Stimulated activated CD8-positive, alpha-beta memory T cell treated with anti-CD3 and anti-CD28 coated beads, Interleukin-7, amount 100 ng/mL, for 1 hour (primary cell): ENCODE results near the gene ACBD4.
"Not testable (repeated sequence)": the region's sequence is repeated elsewhere in the genome, so short reads cannot be mapped to it uniquely, and the experiment has no call there.

Experiments
- DNase-seq, 2 donors: peaks; one replicate each; pipeline ENCODE4 v3.0.0-alpha.2; 2020; ENCODE audit warnings: low read depth in 2 of 2

The ACBD4 gene

GRCh38 chr17:45119964-45120363 is 15.5 kb upstream of the ACBD4 start:
- DNase-seq = no peak

GRCh38 chr17:45120558-45120957 is 14.9 kb upstream of the ACBD4 start:
- DNase-seq = no peak

DNA sequence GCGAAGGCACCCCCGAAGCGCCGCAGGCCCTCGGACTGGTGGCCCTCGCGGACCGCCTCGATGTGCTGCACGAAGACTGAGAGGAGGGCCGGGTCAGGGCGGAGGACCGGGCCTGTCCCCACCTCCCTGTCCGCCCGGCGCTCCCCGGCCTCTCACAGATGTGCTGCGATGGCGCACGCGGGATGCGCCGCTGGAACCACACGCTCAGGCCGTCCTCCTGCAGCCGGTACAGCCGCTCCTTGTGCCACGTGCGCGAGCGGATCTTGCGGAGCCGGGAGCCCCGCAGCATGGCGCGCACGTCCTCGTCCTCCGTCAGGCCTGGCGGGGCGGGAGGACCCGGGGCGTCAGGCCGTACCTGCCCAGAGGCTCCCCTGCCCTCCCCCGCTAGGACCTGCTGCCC is 14.4 kb upstream of the ACBD4 start:
- DNase-seq = no peak

DNA sequence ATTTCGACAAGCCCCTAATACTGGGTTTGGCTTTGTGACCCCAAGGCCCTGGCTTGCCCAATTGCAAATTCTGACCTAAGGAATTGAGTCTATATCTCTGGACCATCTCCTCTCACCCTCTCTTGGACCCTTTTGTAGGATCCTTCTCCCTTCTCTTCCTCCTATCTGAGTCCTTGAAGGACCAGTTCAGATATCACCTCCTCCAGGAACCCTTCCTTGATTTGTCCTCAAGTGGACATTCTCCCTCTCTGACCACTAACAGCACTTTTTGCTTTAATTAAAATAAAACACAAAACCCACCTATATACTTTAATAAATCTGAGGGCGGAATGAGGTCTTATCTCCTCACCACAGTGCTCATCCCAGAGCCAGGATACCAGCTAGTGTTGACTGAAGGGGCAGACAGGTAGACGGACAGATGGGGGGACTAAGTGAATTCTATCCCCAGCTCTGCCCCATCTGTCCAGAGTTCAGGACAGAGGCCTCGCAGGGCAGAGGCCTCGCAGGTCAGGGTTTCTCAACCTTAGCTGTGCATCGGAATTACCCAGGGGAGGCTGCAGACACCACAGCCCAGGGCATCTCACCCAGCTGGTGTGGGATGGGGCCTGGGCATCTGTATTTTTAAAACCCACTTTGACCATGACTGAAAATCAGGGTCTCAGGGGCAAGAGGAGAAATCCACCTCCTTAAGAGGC is 12.3 kb upstream of the ACBD4 start:
- no peak for DNase-seq

DNA sequence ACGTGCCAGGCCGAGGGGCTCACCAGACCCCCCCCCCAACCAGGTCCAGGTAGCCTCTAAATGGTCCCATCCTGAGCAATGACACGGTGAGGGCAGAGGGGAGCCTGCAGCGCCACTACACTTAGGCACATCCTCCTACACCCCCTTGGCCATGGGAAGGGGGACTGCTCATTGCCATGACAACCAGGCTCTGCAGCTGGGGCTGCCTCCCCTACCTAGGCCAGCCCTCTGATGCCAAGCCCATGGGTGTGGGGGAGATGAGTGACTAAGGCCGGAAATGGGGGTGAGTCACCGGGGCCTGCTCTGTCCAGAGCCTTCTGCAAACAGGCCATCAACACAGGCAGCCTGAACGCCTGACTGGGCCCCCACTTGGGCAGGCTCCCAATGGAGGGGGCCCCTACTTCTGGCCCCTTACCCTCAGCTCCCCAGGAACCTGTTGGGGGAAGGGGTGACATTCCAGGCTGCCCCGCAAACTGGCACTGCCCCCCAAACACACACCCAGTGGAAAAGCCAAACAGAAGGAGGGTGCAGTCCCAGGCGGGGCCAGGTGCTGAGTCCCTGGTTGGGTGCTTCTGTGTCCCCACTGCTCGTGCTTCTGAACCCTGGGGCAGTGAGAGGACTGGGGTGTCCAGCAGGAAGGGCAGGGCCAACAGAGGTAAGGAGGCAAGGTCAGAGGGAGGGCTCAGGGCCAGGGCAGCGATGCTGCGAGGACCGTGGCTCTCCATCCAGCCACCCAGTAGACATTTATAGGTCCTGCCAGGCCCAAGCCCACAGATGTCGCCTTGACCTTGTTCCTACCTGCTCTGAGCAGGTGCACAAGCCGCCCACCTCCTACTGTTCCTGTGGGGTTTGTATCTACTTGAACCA is 11.3 kb upstream of the ACBD4 start:
- DNase-seq = no peak

- DNase-seq = not testable (repeated sequence)
Observed at GRCh38 chr17:45124797-45125122, 10.7 kb upstream of the ACBD4 start.

- no peak for DNase-seq
Observed at GRCh38 chr17:45125509-45125908, 10.0 kb upstream of the ACBD4 start.

DNA sequence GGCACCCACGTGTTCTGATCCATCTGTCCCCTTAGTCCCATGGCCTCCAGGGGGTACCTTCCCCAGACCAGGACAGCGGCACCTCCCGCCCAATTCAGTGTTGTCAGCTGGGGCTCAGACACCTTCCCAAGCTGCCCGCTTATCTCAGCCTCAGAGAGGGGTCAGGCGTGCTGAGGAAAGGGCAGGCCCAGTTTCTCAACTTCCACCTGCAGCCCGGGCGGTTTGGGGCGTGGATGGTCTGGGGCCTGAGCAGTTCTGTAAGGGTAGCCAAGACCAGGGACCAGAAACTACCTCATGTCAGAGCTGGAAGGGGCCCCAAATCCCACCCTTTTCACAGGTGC is 8.3 kb upstream of the ACBD4 start:
- no peak for DNase-seq

DNA sequence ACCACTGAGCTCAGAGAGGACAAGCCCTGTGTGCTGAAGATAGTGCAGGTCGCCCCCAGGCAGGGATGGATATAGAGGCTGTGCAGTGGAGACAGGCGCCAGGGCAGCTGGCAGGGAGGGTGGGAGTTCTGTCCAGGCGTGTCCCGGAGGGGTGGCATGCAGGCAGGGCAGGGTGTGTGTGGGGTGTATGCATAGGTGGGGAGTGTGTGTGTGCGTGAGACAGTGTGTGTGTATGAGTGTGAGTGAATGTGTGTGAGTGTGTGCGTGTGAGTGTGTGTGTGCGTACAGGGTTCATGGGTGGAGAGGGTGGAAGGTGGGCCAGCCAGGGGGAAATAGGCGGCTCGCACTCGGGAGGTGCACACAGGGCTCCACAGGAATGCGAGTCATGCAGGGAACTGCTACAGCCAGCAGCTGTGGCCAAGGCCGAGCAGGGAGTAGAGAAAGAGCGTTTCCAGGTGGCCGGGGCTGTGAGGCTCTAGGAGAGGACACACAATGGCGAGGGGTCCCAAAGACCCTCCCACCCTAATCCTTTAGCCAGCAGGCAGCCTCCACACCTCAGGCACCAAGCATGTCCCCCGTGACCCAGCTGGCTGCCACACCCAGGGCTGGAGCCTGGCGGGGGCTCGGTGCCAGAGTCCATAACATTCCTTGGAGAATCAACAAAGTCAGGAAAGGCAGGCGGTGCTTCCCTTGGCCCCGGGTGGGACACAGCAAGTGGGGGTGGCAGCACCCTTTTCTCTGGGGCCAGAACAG is 7.8 kb upstream of the ACBD4 start:
- no peak for DNase-seq

DNA sequence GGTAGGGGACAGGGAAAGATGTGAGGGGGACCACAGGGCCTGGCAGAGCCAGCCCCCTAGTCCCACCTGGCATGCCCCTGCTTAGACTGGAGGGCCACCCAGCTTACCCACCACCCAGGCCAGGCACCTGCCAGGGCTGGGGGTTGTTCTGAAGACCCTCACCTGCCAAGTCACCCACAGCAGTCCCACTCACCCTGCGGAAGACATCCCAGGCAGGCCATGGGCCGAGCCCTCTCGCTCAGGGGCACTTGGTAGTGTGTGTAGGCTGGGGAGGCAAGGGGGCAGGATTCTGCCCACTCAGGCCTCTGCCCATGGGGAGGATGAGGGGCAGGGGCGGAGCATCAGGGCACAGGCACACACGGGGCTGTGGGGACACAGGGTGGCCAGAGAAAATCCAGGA is 7.2 kb upstream of the ACBD4 start:
- DNase-seq = no peak

DNA sequence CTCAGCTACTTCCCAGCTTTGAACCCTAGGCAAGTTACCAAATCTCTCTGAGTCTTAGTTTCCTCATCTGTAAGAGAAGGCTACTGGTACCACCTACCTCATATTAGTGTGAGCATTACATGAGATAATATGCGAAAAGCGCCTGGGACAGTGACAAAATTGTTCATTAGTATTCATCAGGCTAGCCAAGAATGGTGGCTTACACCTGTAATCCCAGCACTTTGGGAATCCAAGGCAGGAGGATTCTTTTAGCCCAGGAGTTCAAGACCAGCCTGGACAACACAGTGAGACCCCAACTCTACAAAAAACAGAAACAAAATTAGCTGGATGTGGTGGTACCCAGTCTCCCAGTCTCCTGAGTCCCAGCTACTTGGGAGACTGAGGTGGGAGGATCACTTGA is 6.5 kb upstream of the ACBD4 start:
- no peak for DNase-seq

DNA sequence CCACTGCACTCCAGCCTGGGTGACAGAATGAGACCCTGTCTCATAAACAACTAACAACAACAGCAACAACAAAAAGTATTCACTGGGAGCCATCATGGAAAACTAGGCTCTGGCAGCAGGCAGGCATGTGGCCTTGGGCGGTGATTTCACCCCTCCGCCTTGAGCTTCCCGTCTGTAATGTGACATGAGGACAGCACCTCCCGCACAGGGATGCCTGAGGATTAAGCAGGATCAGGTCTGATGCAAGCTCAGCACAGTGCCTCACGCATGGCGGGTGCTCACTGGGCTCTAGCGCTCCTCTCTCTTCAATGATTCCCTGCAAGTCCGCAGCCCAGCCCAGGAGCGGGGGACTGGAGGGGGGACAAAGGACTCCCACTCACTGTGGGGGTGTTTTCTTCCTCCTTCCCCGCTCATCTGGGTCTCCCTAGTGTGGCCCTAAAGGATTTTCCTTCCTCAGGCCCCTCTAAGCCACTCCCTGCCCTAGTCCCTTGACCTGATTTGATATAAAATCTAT is 6.0 kb upstream of the ACBD4 start:
- DNase-seq = no peak

GRCh38 chr17:45129940-45130680 is 5.4 kb upstream of the ACBD4 start:
- no peak for DNase-seq

GRCh38 chr17:45130681-45131615 is 4.5 kb upstream of the ACBD4 start:
- no peak for DNase-seq

DNA sequence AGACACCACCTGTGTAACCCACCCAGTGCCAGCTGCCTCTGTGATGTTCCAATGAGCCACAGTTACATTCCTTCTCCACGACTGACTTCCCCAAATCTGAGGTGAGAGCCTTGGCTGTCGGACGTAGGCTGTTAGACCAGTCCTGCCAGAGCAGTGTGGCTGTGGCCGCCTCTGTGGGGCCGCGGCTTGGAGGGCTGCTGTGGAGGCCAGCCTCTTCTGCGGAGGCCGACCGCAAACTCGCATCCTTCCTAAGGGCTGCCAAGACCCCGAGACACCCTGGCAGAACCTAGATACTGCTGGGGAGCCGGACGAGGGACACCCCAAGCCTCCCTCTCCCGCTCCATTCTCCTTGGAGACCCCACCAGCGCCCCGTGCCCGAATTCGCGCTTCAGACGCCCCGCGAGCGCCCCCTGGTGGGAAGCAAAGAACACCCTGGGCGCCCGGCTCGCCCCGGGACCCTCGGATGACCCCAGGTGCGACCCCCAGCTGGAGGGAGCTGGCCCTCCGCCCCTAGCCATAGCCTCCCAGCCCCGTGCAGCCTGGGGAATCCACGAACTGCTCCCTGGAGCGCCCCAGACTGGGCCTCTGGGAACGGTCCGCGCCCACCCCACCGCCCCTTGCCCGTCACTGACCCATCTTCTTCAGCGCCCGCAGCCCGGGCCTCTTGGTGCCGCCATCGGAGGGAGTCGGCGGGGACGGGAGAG is 3.7 kb upstream of the ACBD4 start:
- peak in 1 of 2 donors; percentile 24 for DNase-seq

- DNase-seq = no peak
Observed at GRCh38 chr17:45132320-45132571, 3.2 kb upstream of the ACBD4 start, which contains the start of gene PLCD3. TSS of gene PLCD3 (minus strand) at chr17:45132515. CDS start at chr17:45132410, 105 bp downstream.

DNA sequence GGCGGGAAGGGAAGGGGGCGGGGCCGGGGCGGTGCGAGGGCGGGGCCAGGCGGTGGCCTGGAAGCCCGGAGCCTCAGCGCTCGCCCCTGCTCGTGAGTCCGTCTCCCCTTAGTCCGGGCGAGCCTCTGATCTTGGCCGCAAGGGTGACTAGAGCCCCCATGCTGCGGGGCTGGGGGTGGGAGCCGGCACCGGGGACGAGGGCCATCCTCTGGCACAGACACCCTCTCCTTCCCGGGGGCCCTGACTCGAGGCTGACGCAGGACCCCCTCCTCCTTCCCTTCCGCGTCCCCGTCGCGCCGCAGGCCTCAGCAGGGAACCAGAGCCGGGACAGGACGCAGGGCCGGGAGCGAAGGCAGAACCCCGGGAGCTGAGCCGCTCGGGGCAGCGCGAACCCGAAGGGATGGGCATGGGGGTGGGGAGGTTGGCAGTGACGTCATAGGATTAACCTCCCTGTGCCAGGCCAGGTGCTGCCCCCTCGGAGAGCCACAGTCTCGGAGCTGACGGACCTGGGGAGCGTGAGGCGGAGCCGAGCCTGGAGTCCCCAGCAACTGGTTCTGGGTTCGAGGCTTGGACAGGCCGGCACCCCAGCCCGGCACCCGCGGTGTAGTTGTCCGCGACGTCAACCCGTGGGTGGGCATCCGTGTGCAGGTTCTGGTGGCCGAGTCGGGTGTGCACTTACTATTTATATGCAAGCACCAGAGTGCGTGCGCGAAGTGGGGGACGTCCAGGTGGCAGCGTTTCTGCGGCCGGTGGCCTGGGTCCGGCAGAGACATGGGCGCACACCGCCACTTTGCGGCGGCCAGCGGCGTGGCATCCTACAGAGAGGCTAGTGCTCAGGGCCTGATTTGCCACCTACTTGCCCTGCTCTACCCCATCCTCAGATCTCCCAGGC is 2.7 kb upstream of the ACBD4 start:
- peak in 1 of 2 donors; percentile 49 for DNase-seq

GRCh38 chr17:45135978-45136791 is 698 bp downstream of the ACBD4 start:
- DNase-seq = no peak
